ENCODE results near the gene CASZ1. TPM values are rescaled to one million over a fixed set of nuclear protein-coding genes. Genes with fewer than 3 reads are reported as not detected.

Gene CASZ1
- polyA plus RNA-seq, 1 experiment, result 0.06 TPM

- no peak for DNase-seq (ENCODE audit: low read depth, low spot score)
- H3K27me3 ChIP-seq (ENCODE audit: control insufficient read depth, insufficient read depth, low read length), result peaks cover 57% of the 10 kb centered on the region
- ChIA-PET CTCF (no interaction called here), POLR2A (no interaction called here)
- H3K27ac ChIP-seq (ENCODE audit: low read depth, low read length), result no peak overlapping the region
- H3K4me3 ChIP-seq (ENCODE audit: low read depth, low read length), result no peak overlapping the region
- TF ChIP-seq CTCF (IDR thresholded peaks at IDR 0.05; ENCODE audit: low read depth, low read length), result no peak
- peaks cover 3% of the 10 kb centered on the region; the same call in 1 of the 2 replicates for H3K9me3 ChIP-seq (ENCODE audit: control insufficient read depth, insufficient read depth, low read length)
These were observed 82.8 kb downstream of the CASZ1 start for GRCh38 chr1:10713614-10714013.

- no peak overlapping the region for H3K4me3 ChIP-seq (ENCODE audit: low read depth, low read length)
- peaks cover 51% of the 10 kb centered on the region for H3K27me3 ChIP-seq (ENCODE audit: control insufficient read depth, insufficient read depth, low read length)
- CTCF ChIA-PET, result no interaction called here
- H3K27ac ChIP-seq (ENCODE audit: low read depth, low read length), result no peak overlapping the region
- POLR2A ChIA-PET, result no interaction called here
- TF ChIP-seq CTCF (IDR thresholded peaks at IDR 0.05; ENCODE audit: low read depth, low read length), result no peak
- peaks cover under 1% of the 10 kb centered on the region; the same call in 1 of the 2 replicates for H3K9me3 ChIP-seq (ENCODE audit: control insufficient read depth, insufficient read depth, low read length)
- no peak for DNase-seq (ENCODE audit: low read depth, low spot score)
These were observed 83.7 kb downstream of the CASZ1 start for GRCh38 chr1:10712568-10713362.

GRCh38 chr1:10710489-10710888, 86.0 kb downstream of the CASZ1 start:
- no peak for DNase-seq (ENCODE audit: low read depth, low spot score)
- Histone ChIP-seq H3K4me3 (ENCODE audit: low read depth, low read length) (no peak overlapping the region), H3K27me3 (ENCODE audit: control insufficient read depth, insufficient read depth, low read length) (peaks cover 50% of the 10 kb centered on the region), H3K9me3 (ENCODE audit: control insufficient read depth, insufficient read depth, low read length) (no peaks in the 10 kb centered on the region), H3K27ac (ENCODE audit: low read depth, low read length) (no peak overlapping the region)
- CTCF ChIA-PET, result no interaction called here
- POLR2A ChIA-PET, result no interaction called here
- no peak for TF ChIP-seq CTCF (IDR thresholded peaks at IDR 0.05; ENCODE audit: low read depth, low read length)

GRCh38 chr1:10709646-10710045, 86.8 kb downstream of the CASZ1 start:
- peaks cover 56% of the 10 kb centered on the region for H3K27me3 ChIP-seq (ENCODE audit: control insufficient read depth, insufficient read depth, low read length)
- H3K9me3 ChIP-seq (ENCODE audit: control insufficient read depth, insufficient read depth, low read length), result no peaks in the 10 kb centered on the region; the same call in 1 of the 2 replicates
- no peak for DNase-seq (ENCODE audit: low read depth, low spot score)
- TF ChIP-seq CTCF (IDR thresholded peaks at IDR 0.05; ENCODE audit: low read depth, low read length), result no peak
- no peak overlapping the region for H3K4me3 ChIP-seq (ENCODE audit: low read depth, low read length)
- CTCF ChIA-PET, result no interaction called here
- H3K27ac ChIP-seq (ENCODE audit: low read depth, low read length), result no peak overlapping the region
- POLR2A ChIA-PET, result no interaction called here

GRCh38 chr1:10709165-10709564, 87.3 kb downstream of the CASZ1 start:
- Histone ChIP-seq H3K27ac (ENCODE audit: low read depth, low read length) (no peak overlapping the region), H3K4me3 (ENCODE audit: low read depth, low read length) (no peak overlapping the region), H3K9me3 (ENCODE audit: control insufficient read depth, insufficient read depth, low read length) (no peaks in the 10 kb centered on the region; the same call in 1 of the 2 replicates), H3K27me3 (ENCODE audit: control insufficient read depth, insufficient read depth, low read length) (peaks cover 57% of the 10 kb centered on the region)
- CTCF ChIA-PET, result no interaction called here
- no peak for TF ChIP-seq CTCF (IDR thresholded peaks at IDR 0.05; ENCODE audit: low read depth, low read length)
- DNase-seq (ENCODE audit: low read depth, low spot score), result no peak
- POLR2A ChIA-PET, result no interaction called here
